Activated CD8-positive, alpha-beta memory T cell treated with anti-CD3 and anti-CD28 coated beads, Interleukin-2, amount 50 U/mL, for 24 hours (primary cell): ENCODE data around the gene ULBP1.
"Not testable (repeated sequence)": the region's sequence is repeated elsewhere in the genome, so short reads cannot be mapped to it uniquely, and the experiment has no call there.

Experiments
- DNase-seq: peaks from one replicate; pipeline ENCODE4 v3.0.0-alpha.2; 2020; ENCODE audit errors: extremely low read depth

ULBP1 gene

DNA sequence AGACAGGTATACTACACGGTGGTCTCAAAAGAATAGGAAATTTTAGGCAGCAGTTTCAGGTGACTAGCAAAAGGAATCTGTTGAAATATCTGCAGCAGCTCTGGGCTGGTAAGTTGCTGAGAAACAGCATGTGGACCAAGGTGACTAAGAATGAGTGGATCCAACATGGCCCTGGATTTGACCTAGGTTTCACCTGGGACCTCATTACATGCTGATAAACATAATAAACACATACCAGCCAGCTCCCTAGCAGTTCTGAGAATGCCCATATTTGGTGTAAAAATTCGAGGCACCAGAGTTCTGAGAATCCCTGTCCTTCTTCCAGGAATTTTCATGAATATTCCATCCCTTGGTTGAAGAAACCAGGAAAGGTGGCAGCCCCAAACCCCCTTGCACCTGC lies 10.4 kb upstream of the ULBP1 start:
- not testable (repeated sequence) for DNase-seq

DNA sequence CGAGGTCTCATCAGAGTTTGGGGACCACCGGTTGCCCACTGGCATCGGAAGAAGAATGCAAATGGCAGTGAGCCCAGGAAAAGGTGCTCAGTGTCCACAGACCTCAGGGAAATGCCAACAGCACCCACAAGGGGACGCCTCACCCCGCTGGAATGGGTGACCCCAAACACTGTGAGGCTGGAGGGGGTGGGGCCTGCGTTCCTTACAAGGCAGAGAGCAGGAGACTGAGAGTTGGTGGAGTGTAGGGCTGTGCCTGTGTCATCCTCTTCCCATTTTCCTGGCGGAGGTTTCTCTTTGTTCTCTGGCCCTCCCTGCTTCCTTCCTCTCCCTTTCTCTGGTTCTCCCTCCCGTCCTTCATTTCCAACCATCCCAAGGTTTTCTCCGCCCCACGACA lies 9.8 kb upstream of the ULBP1 start:
- not testable (repeated sequence) for DNase-seq

DNA sequence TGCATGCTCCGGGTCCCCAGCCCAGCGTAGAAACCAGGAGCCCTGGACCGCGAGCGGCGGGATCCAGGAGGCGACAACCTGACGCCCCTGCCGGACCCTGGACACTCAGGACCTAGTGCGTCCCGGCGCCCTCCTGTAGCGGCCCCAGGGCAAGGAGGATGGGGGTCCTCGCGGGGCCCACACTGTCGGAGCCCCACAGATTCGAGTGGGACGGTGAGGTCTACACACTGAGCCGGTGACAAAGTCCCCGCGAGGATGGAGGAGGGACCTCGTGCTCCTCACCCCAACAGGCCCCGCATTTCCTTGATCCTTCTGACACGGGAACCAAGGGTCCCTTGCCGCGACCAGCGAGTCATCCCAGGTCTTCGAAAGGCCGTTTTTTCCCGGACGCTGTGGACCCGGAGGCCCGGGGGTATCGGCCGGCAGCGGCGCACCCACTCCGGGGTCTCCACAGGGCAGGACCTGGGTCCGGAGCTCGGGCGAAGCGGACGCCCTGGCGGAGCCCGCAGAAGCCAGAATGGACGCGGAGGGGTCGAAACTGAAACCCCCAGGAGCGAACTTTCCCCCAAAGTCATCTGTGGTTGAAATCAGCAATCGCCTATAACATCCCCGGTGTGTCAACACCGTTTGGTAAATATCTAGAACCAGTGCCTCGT lies 9.3 kb upstream of the ULBP1 start:
- not testable (repeated sequence) for DNase-seq

DNA sequence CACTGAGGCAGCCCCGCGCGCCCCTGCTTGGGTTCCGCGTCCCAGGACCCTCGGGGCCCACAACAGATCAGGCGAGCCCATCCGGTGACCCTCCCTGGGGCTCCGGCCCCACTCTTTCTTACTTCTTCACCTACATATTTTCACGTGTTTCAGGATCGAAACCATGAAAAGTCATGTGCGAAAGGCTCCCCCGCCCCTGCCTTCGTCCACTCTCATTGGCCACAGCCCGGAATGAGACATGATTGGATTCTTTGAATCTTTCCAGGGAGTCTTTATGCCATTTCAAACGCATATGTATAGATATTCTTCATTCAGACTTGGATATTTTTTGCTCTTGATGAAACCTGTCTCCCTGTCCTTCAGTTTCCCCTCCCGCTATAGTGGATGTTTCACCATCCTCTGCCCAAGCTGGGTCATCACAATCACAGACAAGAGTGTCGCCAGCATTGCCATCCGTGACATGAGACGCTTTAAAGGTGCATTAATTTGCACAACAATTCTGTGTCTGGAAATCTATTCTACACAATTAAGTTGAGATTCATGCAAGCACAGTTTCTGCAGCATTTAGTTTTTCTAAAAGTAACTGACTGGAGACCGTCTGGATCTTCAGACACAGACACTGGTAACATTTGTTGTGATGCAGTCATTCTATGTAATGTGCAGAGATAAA lies 8.6 kb upstream of the ULBP1 start:
- not testable (repeated sequence) for DNase-seq

DNA sequence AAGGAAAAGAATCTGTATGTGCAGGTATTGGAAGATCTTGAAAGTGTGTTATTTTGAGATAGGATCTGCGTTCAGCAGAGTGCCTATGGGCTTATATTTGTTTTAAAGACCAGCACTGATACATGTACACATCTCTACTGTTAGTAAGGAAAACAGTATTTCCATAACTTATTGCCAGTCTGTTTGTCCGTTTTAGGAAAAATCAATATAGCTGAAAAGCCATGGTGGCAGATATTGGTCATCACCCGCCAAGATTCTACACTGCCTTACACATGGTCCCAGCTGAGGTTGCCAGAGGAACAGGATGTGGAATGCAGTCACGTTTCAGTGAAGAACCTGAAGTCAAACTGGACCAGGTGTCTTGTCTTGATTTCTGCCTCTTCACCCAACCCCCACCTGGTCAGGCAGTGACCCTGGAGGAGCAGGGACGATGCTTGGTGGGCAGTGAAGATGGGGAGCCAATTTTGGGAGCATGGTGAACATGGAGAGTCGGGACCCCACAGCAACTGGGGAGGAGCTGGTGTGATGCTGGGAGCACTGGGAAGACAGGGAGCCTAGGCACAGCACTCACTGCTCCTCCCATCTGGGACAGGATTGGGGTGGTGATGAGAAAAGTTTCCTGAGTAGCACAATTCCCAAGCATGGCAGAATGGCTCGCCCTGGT lies 8.0 kb upstream of the ULBP1 start:
- not testable (repeated sequence) for DNase-seq

GRCh38 chr6:149958124-149958523 lies 5.6 kb upstream of the ULBP1 start:
- DNase-seq: not testable (repeated sequence)

DNA sequence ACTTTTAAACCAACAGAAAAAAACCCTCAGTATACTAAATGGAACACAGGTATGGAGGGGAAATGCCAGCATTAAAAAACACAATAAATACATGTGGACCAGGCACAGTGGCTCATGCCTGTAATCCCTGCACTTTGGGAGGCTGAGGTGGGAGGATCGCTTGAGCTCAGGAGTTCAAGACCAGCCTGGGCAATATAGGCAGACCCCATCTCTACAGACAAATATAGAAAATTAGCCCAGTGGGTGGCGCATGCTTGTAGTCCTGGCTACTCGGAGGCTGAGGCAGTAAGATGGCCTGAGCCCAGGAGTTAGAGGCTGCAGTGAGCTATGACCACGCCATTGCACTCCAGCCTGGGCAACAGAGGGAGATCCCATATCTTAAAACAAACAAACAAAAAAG lies 3.9 kb upstream of the ULBP1 start:
- DNase-seq: not testable (repeated sequence)

- DNase-seq: no peak
These were observed 3.3 kb upstream of the ULBP1 start for GRCh38 chr6:149960488-149960887.

GRCh38 chr6:149961728-149962425 lies 1.9 kb upstream of the ULBP1 start:
- no peak for DNase-seq

- DNase-seq: no peak
These were observed 1.1 kb upstream of the ULBP1 start for GRCh38 chr6:149962461-149963211.

- no peak for DNase-seq
These were observed 606 bp upstream of the ULBP1 start for GRCh38 chr6:149963212-149963461.

GRCh38 chr6:149964308-149965193 lies 808 bp downstream of the ULBP1 start:
- DNase-seq: no peak

- no peak for DNase-seq
These were observed 1.7 kb downstream of the ULBP1 start for GRCh38 chr6:149965194-149966020.

DNA sequence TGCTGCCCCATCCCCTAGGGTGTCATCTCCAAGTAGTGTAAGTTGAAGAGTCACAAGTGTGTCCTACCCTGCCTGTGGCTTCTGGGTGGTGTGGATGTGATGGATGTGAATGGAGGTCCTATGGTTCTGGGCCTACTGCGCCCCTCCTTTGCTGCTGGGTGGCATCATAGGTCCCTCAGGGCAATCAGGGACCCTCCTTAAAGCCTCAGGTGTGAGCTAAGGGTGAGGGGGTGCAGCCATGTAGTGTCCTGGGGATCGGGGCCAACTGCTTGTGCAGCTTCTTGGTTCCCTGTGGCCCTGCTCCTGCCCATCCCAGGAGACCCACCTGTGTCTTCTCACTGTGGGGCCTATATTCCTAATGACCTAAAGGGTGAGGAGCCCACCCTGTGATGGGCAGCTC lies 2.6 kb downstream of the ULBP1 start:
- not testable (repeated sequence) for DNase-seq

DNA sequence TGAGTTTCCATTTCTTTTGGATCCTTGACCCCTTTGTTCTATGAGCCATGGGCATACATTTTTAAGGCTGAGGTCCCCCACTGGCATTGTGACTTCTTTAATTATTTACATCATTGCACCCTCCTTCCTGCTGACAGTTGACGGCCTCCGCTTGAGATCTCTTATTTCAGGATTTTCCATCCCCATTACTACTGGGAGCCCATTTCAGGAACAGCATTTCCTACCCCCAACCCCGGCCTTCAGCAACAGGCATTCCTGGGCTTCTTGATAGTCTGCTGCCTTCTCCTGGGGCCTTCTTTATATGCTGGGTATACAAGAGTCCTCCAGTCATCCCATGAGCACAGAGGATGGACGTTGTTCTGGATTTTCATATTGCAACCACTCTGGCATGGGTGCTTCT lies 3.8 kb downstream of the ULBP1 start:
- DNase-seq: no peak

DNA sequence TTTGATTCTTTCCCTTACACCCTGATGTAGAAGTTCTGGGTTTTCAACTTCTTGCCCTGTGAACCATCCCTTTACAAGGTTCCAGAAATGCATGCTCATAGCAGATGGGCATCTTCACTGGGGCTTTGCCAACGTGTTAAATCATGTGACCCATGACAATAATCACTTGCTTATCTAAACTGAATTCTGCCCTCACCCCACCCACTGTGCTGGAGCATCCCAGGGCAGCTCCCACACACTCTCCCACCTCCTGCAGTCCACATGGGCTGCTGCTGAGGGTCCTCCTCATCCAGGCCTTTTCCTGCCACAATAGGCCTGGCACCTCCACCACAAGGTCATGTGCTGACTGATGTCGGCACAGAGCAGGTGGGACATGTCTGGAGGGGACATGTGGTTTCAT lies 4.3 kb downstream of the ULBP1 start:
- DNase-seq: not testable (repeated sequence)

- not testable (repeated sequence) for DNase-seq
These were observed 5.2 kb downstream of the ULBP1 start for GRCh38 chr6:149968909-149969308.

- DNase-seq: no peak
These were observed 5.9 kb downstream of the ULBP1 start for GRCh38 chr6:149969635-149970034.

GRCh38 chr6:149974394-149974793 lies 10.7 kb downstream of the ULBP1 start:
- DNase-seq: not testable (repeated sequence)

GRCh38 chr6:149974825-149975224 lies 11.1 kb downstream of the ULBP1 start:
- no peak for DNase-seq
